Posterior cingulate gyrus (tissue), 11 donors: ENCODE measurements around the gene AGTR2.
"Not testable (repeated sequence)": the region's sequence is repeated elsewhere in the genome, so short reads cannot be mapped to it uniquely, and the experiment has no call there.

Experiments used
- DNase-seq, 10 donors: peaks; one replicate each; pipeline versions ENCODE4 v3.0.0 to v3.0.0-alpha.2; 2020 to 2021; ENCODE audit warnings: mixed read lengths in 3 of 10
- intact Hi-C: fragments of 100-400 bp; cut with DNase I; formaldehyde crosslinking; loops from one replicate; pipeline ENCODE4 v1.15.1; 2023

Gene AGTR2, protein sequence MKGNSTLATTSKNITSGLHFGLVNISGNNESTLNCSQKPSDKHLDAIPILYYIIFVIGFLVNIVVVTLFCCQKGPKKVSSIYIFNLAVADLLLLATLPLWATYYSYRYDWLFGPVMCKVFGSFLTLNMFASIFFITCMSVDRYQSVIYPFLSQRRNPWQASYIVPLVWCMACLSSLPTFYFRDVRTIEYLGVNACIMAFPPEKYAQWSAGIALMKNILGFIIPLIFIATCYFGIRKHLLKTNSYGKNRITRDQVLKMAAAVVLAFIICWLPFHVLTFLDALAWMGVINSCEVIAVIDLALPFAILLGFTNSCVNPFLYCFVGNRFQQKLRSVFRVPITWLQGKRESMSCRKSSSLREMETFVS

DNA sequence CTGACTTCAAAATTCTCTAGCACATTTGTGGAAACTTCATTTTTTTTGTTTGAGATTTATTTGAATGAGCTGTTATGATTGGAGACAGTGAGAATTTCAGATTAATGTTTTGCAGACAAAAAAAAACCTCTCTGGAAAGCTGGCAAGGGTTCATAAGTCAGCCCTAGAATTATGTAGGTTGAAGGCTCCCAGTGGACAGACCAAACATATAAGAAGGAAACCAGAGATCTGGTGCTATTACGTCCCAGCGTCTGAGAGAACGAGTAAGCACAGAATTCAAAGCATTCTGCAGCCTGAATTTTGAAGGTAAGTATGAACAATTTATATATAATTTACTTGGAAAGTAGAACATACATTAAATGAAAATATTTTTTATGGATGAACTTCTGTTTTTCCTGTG, at the start of gene AGTR2:
Gene AGTR2, plus strand, starts transcription at position 234 of the 400 bp plus-strand sequence. CDS start 1,537 bp downstream, outside the sequence.
- DNase-seq, result no peak
- intact Hi-C loops, result no loop called here

DNA sequence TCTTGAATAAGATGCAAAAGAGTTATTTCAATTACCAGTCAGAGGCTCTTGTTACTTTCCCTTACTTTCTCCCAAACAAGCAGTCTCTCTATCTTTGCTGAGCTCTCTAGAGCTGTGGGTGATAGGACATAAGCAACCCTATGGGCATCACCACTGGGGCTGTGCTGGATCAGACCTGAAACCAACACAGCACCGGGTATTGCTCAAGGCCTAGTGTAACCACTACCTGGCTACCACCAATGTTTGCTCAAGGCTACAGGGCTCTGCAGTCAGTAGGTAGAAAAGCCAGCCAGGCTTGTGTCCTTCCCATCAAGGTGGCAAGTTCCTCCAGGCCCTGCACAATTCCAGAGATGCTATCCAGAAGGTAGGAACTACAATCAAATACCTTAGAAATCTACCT, 35.3 kb upstream of the AGTR2 start:
- intact Hi-C loops, result no loop called here
- no peak for DNase-seq

DNA sequence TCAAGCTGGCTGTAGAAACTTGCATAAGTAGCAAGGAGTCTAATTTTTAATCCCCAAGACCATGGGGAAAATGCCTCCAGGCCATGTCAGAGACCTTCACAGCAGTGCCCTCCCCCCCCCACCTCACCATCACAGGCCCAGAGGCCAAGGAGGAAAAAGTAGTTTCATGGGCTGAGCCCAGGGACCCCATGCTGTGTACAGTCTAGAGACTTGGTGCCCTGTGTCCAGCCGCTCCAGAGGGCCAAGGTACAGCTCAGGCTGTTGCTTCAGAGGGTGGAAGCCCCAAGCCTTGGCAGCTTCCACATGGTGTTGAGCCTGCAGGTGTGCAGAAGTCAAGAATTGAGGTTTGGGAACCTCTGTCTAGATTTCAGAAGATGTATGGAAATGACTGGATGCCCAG, 29.3 kb upstream of the AGTR2 start:
- intact Hi-C loops, result not testable (repeated sequence)
- DNase-seq, result peak in 1 of 10 donors; percentile 23

DNA sequence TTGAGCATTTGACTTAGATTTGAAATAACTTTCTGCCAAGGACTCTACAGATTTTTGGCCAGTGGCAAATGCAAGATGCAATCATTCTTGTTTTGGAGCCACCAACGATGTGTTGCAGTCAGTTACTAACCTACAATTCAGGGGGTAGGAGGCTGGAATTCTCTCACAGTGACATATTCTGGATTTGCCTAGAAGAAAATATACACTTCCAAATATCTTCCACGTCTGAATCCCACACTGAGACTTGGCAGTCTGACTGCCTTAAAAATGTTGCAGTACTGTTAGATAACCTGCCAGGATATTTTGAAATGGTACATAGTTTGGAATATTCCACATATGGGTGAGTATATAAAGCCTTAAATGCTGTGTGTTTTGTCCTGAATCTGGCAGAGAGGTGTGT, 27.6 kb upstream of the AGTR2 start:
- DNase-seq, result no peak
- intact Hi-C loops, result no loop called here

DNA sequence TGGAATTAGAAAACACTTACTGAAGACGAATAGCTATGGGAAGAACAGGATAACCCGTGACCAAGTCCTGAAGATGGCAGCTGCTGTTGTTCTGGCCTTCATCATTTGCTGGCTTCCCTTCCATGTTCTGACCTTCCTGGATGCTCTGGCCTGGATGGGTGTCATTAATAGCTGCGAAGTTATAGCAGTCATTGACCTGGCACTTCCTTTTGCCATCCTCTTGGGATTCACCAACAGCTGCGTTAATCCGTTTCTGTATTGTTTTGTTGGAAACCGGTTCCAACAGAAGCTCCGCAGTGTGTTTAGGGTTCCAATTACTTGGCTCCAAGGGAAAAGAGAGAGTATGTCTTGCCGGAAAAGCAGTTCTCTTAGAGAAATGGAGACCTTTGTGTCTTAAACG, 2.4 kb downstream of the AGTR2 start:
- intact Hi-C loops, result no loop called here
- no peak for DNase-seq

DNA sequence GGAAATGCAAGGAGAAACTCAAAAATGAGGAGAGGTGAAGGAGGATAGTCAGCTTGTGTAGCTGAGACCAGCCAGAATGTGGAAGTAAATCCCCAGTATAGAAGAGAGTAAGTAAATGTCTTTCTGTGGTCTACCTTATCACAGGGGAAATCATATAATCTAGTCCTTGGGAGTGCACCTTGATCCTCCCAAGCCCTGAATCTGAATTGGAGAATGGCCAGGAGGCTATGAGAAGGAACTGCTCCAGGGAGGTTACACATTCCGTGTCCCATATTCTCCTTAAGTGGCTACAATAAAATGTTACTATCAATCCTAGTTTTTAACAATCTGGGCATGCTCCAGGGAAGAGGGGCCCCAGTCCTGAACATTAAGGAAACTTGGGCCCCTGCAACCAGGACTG, 10.8 kb downstream of the AGTR2 start:
- intact Hi-C loops, result no loop called here
- DNase-seq, result no peak

DNA sequence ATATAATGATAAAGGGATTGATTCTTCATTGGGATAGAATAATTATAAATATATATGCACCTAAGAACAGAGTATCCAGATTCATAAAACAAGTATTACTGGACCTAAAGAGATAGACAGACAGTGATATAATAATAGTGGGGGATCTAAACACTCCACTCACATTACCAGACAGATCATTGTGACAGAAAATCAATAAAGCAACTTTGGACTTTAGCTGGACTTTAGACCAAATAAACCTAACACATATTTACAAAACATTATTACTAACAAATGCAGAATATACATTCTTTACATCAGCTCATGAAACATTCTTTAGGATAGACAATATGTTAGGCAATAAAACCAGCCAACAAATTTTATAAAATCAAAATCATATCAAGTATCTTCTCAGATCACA, 14.6 kb downstream of the AGTR2 start:
- no peak for DNase-seq
- intact Hi-C loops, result no loop called here

DNA sequence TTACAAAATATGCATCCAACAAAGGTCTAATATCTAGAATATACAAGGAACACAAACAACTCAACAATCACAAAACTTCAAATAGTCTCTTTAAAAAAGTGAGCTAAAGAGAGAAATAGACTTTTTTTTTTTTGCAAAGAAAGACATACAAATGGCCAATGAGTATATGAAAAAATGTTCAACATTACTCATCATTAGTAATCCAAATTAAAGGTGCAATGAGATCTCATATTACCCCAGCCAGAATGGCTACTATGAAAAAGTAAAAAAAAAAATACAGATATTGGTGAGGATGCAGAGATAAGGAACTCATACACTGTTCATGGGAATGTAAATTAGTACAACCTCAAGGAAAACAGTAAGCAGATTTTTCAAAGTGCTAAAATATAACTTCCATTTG, 24.1 kb downstream of the AGTR2 start:
- DNase-seq, result no peak
- intact Hi-C loops, result no loop called here

DNA sequence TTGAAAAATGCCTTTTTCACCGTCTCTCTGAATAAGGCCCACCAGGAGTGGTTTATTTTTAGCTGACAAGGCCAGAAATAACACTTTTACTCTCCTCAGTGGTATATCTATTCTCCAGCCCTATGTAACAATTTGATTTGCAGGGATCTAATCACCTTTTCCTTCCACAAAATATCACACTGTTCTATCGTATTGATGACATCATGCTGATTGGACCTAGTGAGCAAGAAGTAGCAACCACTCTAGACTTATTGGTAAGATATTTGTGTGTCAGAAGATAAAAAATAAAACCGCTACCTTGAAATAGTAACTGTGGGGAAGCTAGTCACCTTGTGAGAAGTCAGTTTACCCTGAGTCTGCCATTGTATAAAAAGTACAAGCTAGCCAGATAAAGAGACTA, 27.7 kb downstream of the AGTR2 start:
- DNase-seq, result no peak
- intact Hi-C loops, result no loop called here

DNA sequence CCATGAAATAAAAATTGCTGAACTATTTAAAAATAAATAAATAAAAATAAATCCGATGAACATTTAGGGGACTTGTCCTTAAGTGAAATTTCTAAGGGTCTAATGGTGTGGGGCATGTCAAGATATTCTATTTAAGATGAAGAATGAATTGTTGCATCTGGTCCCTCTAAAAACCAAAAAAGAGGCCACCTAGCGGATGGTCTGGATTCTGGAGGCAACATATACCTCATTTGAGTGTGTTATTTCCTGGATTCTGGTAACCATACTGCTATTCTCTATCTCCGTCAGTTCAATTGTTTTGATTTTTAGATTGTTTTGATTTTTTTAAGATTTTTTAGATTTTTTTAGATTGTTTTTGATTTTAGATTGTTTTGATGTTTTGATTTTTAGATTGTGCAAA, 28.3 kb downstream of the AGTR2 start:
- no peak for DNase-seq
- intact Hi-C loops, result no loop called here

DNA sequence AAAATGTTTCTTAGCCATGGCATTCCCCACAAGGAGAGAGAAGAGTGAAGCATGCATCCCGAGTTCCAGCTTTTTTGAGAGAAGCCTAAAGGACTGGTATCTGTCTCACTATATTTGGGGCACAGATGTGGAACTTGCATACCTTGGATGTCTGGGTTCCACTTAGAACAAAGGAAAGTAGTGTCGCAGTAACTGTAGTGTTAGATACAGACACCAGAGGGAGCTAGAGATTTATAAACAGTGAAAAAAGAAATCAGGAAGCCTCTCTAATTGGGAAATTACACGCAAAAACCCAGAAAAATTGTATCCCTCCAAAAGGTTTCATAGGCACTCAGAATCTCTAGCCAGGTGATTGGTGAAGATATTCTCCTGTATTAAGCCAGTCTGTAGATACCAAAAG, 34.4 kb downstream of the AGTR2 start:
- intact Hi-C loops, result no loop called here
- no peak for DNase-seq

DNA sequence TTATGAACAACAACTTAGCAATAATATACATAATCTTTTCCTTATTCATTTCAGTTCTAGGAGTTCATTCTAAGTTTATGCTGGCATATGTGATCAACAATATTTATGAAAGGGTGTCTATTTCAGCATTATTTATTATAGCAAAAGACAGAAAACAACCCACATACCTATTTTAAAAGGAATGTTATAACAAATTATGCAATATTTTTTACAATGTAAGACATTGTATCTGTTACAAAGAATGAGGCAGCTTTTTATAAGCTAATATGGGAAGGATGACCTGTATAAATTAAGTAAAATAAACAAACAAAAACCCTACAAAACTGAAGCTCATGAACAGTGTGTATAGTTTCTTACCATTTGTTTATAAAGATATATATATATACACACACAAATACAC, 42.7 kb downstream of the AGTR2 start:
- intact Hi-C loops, result no loop called here
- no peak for DNase-seq

DNA sequence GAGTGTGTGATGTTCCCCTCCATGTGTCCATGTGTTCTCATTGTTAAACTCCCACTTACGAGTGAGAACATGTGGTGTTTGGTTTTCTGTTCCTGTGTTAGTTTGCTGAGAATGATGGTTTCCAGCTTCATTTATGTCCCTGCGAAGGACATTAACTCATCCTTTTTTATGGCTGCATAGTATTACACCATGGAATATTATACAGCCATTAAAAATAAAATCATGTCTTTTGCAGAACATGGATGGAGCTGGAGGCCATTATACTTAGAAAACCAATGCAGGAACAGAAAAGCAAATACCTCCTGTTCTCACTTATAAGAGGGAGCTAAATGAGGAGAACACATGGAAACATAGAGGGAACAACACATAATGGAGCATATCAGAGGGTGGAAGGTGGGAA, 46.5 kb downstream of the AGTR2 start:
- intact Hi-C loops, DNase-seq: not testable (repeated sequence)
